Karpas-422 (cell line): ENCODE results near the gene PLEKHG4. TPM values are rescaled to one million over a fixed set of nuclear protein-coding genes. Genes with fewer than 3 reads are reported as not detected.
A peak's percentile ranks its signal among the peaks of the same experiment; 100 is the strongest.

ENCODE experiments used
- DNase-seq: peaks from one replicate; pipeline ENCODE4 v3.0.0-alpha.2; 2015
- H2AFZ ChIP-seq: fragments of 200-600 bp; sonication (generic); 2 replicates; pipeline ENCODE4 v1.6.1; 2014; ENCODE audit warnings: antibody characterized with exemption, low read length, mixed read lengths
- H3K27ac ChIP-seq: fragments of 200-600 bp; sonication (generic); 2 replicates; pipeline ENCODE4 v1.5.1; 2014; ENCODE audit warnings: mild to moderate bottlenecking, low read length, moderate library complexity
- H3K27me3 ChIP-seq: fragments of 200-600 bp; sonication (generic); 2 replicates; pipeline ENCODE4 v1.6.1; 2014; ENCODE audit warnings: low read length, mixed read lengths
- H3K36me3 ChIP-seq: fragments of 200-600 bp; sonication (generic); 2 replicates; pipeline ENCODE4 v1.6.1; 2014; ENCODE audit warnings: low read length, mixed read lengths; ENCODE audit not compliant: insufficient read depth
- H3K4me1 ChIP-seq: fragments of 200-600 bp; sonication (generic); 2 replicates; pipeline ENCODE4 v1.6.1; 2014; ENCODE audit warnings: mild to moderate bottlenecking, low read length, mixed read lengths
- H3K4me2 ChIP-seq: fragments of 200-600 bp; sonication (generic); 2 replicates; pipeline ENCODE4 v1.6.1; 2014; ENCODE audit warnings: low read length, low read depth, mild to moderate bottlenecking; ENCODE audit not compliant: poor library complexity, severe bottlenecking
- H3K4me3 ChIP-seq: fragments of 200-600 bp; sonication (generic); 2 replicates; pipeline ENCODE4 v1.5.1; 2014; ENCODE audit warnings: mild to moderate bottlenecking, antibody characterized with exemption, low read length, mixed read lengths
- H3K79me2 ChIP-seq: fragments of 200-600 bp; sonication (generic); 2 replicates; pipeline ENCODE4 v1.6.1; 2014; ENCODE audit warnings: mild to moderate bottlenecking, low read length, mixed read lengths
- H3K9ac ChIP-seq: fragments of 200-600 bp; sonication (generic); 2 replicates; pipeline ENCODE4 v1.6.0; 2014; ENCODE audit warnings: low read length
- H3K9me2 ChIP-seq: fragments of 200-600 bp; sonication (generic), shearing (Covaris generic); replicated peaks from 2 replicates; pipeline ENCODE4 v1.6.0; 2014; ENCODE audit warnings: mild to moderate bottlenecking, low read length, moderate library complexity; ENCODE audit not compliant: insufficient read depth
- H3K9me3 ChIP-seq: fragments of 300-700, 200-600 bp; sonication (generic); 2 replicates; pipeline ENCODE4 v1.6.1; 2014; ENCODE audit warnings: low read length, mixed read lengths
- H4K20me1 ChIP-seq: fragments of 200-600 bp; sonication (generic); 2 replicates; pipeline ENCODE4 v1.6.1; 2014; ENCODE audit warnings: mild to moderate bottlenecking, antibody characterized with exemption, low read length, low read depth; ENCODE audit not compliant: insufficient read depth
- total RNA-seq: library from RNA; depleted of rRNA; stranded (reverse); fragments of >200 nt; shearing (Covaris generic); gene quantifications from 2 replicates; pipeline ENCODE4 v1.2.3, GENCODE V29; 2014; ENCODE audit warnings: low replicate concordance

The PLEKHG4 gene
- total RNA-seq, 1 experiment from 2014 or later, result 0.86 TPM

GRCh38 chr16:67278773-67279295, 498 bp upstream of the PLEKHG4 start:
- no peaks in the 10 kb centered on the region for H3K79me2 ChIP-seq
- no peaks in the 10 kb centered on the region for H3K27me3 ChIP-seq
- no peak overlapping the region for H2AFZ ChIP-seq
- peaks cover 1% of the 10 kb centered on the region for H3K4me1 ChIP-seq
- peak overlapping the region; percentile 17; the same call in 1 of the 2 replicates for H3K9ac ChIP-seq
- H3K36me3 ChIP-seq, result no peaks in the 10 kb centered on the region
- no peaks in the 10 kb centered on the region for H3K9me2 ChIP-seq
- DNase-seq, result no peak
- no peak overlapping the region for H3K27ac ChIP-seq
- peak overlapping the region; percentile 41; the same call in 1 of the 2 replicates for H3K4me3 ChIP-seq
- no peaks in the 10 kb centered on the region for H4K20me1 ChIP-seq
- no peaks in the 10 kb centered on the region for H3K9me3 ChIP-seq
- H3K4me2 ChIP-seq, result peak overlapping the region; percentile 41

GRCh38 chr16:67280090-67281015, 1.0 kb downstream of the PLEKHG4 start:
- no peaks in the 10 kb centered on the region for H4K20me1 ChIP-seq
- no peak for DNase-seq
- H3K9me2 ChIP-seq, result no peaks in the 10 kb centered on the region
- no peak overlapping the region for H3K9ac ChIP-seq
- no peak overlapping the region for H3K4me3 ChIP-seq
- H2AFZ ChIP-seq, result no peak overlapping the region
- no peaks in the 10 kb centered on the region for H3K79me2 ChIP-seq
- no peak overlapping the region for H3K4me2 ChIP-seq
- H3K27me3 ChIP-seq, result no peaks in the 10 kb centered on the region
- no peaks in the 10 kb centered on the region for H3K36me3 ChIP-seq
- peaks cover 9% of the 10 kb centered on the region for H3K4me1 ChIP-seq
- H3K27ac ChIP-seq, result no peak overlapping the region
- H3K9me3 ChIP-seq, result no peaks in the 10 kb centered on the region

GRCh38 chr16:67281536-67282446, 2.5 kb downstream of the PLEKHG4 start:
- H3K27me3 ChIP-seq, result no peaks in the 10 kb centered on the region
- no peak overlapping the region for H3K27ac ChIP-seq
- no peak overlapping the region for H3K4me3 ChIP-seq
- no peaks in the 10 kb centered on the region for H3K9me3 ChIP-seq
- no peak for DNase-seq
- no peaks in the 10 kb centered on the region for H3K9me2 ChIP-seq
- H2AFZ ChIP-seq, result no peak overlapping the region
- H3K9ac ChIP-seq, result no peak overlapping the region
- no peaks in the 10 kb centered on the region for H3K36me3 ChIP-seq
- no peaks in the 10 kb centered on the region for H4K20me1 ChIP-seq
- H3K4me1 ChIP-seq, result peaks cover 9% of the 10 kb centered on the region
- no peak overlapping the region for H3K4me2 ChIP-seq
- no peaks in the 10 kb centered on the region for H3K79me2 ChIP-seq

- Histone ChIP-seq H3K27me3 (no peaks in the 10 kb centered on the region), H2AFZ (no peak overlapping the region), H4K20me1 (no peaks in the 10 kb centered on the region), H3K4me2 (no peak overlapping the region), H3K36me3 (no peaks in the 10 kb centered on the region), H3K4me1 (peaks cover 9% of the 10 kb centered on the region), H3K4me3 (no peak overlapping the region), H3K27ac (no peak overlapping the region), H3K9me3 (no peaks in the 10 kb centered on the region), H3K79me2 (no peaks in the 10 kb centered on the region), H3K9me2 (no peaks in the 10 kb centered on the region), H3K9ac (no peak overlapping the region)
- no peak for DNase-seq
Observed at GRCh38 chr16:67282447-67282805, 3.1 kb downstream of the PLEKHG4 start.

GRCh38 chr16:67283039-67283825, 3.9 kb downstream of the PLEKHG4 start:
- H2AFZ ChIP-seq, result no peak overlapping the region
- no peak for DNase-seq
- no peak overlapping the region for H3K27ac ChIP-seq
- H3K9ac ChIP-seq, result no peak overlapping the region
- no peak overlapping the region for H3K4me2 ChIP-seq
- no peak overlapping the region for H3K4me3 ChIP-seq
- H4K20me1 ChIP-seq, result no peaks in the 10 kb centered on the region
- H3K27me3 ChIP-seq, result no peaks in the 10 kb centered on the region
- no peaks in the 10 kb centered on the region for H3K79me2 ChIP-seq
- H3K9me3 ChIP-seq, result no peaks in the 10 kb centered on the region
- H3K4me1 ChIP-seq, result peaks cover 9% of the 10 kb centered on the region
- H3K36me3 ChIP-seq, result no peaks in the 10 kb centered on the region
- no peaks in the 10 kb centered on the region for H3K9me2 ChIP-seq

GRCh38 chr16:67283826-67284555, 4.7 kb downstream of the PLEKHG4 start:
- no peaks in the 10 kb centered on the region for H3K36me3 ChIP-seq
- H3K4me1 ChIP-seq, result peaks cover 9% of the 10 kb centered on the region
- no peaks in the 10 kb centered on the region for H3K27me3 ChIP-seq
- no peak overlapping the region for H3K4me2 ChIP-seq
- no peaks in the 10 kb centered on the region for H3K79me2 ChIP-seq
- no peaks in the 10 kb centered on the region for H3K9me3 ChIP-seq
- no peak overlapping the region for H3K4me3 ChIP-seq
- no peaks in the 10 kb centered on the region for H4K20me1 ChIP-seq
- no peak overlapping the region for H3K9ac ChIP-seq
- peak; percentile 58 for DNase-seq
- H2AFZ ChIP-seq, result no peak overlapping the region
- H3K9me2 ChIP-seq, result no peaks in the 10 kb centered on the region
- no peak overlapping the region for H3K27ac ChIP-seq
